Kidney (tissue), 14 donors: Measurements from ENCODE around the gene LIN37. TPM values are rescaled to one million over a fixed set of nuclear protein-coding genes. Genes with fewer than 3 reads are reported as not detected.

Experiments
- DNase-seq, 5 donors: peaks; one replicate each; pipeline ENCODE4 v3.0.0-alpha.2; 2013 to 2020
- FAIRE-seq: peaks from 2 replicates; lab custom pipeline; 2012; peaks lifted over from hg19 to GRCh38; lab: Jason Lieb, UNC
- H3K27ac ChIP-seq, 2 donors: one replicate each; pipeline ENCODE4 v1.7.0; 2013; ENCODE audit warnings: low read depth in 2 of 2, low read length in 2 of 2, inconsistent platforms in 1 of 2
- H3K27me3 ChIP-seq: one replicate; pipeline ENCODE4 v1.7.1; 2013; ENCODE audit warnings: low read length, inconsistent platforms; ENCODE audit not compliant: control insufficient read depth, insufficient read depth
- H3K36me3 ChIP-seq, 3 donors: one replicate each; pipeline versions ENCODE4 v1.7.0 to v1.7.1; 2013; ENCODE audit warnings: low read length in 3 of 3, control low read depth in 1 of 3, inconsistent platforms in 1 of 3; ENCODE audit not compliant: insufficient read depth in 3 of 3, control insufficient read depth in 2 of 3
- H3K4me1 ChIP-seq, 3 donors: one replicate each; pipeline versions ENCODE4 v1.7.0 to v1.7.1; 2013; ENCODE audit warnings: low read length in 3 of 3, inconsistent platforms in 1 of 3, low read depth in 1 of 3; ENCODE audit not compliant: control insufficient read depth in 2 of 3, insufficient read depth in 2 of 3
- H3K4me3 ChIP-seq, 3 donors: one replicate each; pipeline versions ENCODE4 v1.7.0 to v1.8.1; 2013; ENCODE audit warnings: low read length in 3 of 3, control low read depth in 1 of 3, inconsistent platforms in 1 of 3
- H3K9ac ChIP-seq, 3 donors: one replicate each; pipeline versions ENCODE4 v1.7.0 to v1.7.1; 2013; ENCODE audit warnings: low read length in 3 of 3, control low read depth in 1 of 3, inconsistent platforms in 1 of 3
- H3K9me3 ChIP-seq, 3 donors: one replicate each; pipeline versions ENCODE4 v1.7.0 to v1.7.1; 2013; ENCODE audit warnings: low read length in 3 of 3, control low read depth in 1 of 3, inconsistent platforms in 1 of 3; ENCODE audit not compliant: control insufficient read depth in 2 of 3, insufficient read depth in 1 of 3
- CTCF ChIP-seq: IDR thresholded peaks from 3 replicates; pipeline ENCODE4 v1.5.1; 2012; ENCODE audit warnings: mild to moderate bottlenecking, moderate library complexity, borderline replicate concordance; ENCODE audit not compliant: insufficient read depth; ENCODE audit errors: extremely low read depth
- intact Hi-C: fragments of 100-400 bp; cut with DNase I; formaldehyde crosslinking; loops from one replicate; pipeline ENCODE4 v1.11.1; 2022
- polyA plus RNA-seq: library from polyadenylated mRNA; stranded (reverse); fragments of 350-450 nt; fragmentation: Illumina TruSeq; extraction: RNeasy Lipid Tissue Mini Kit (QIAGEN cat#74804); gene quantifications from one replicate; pipeline ENCODE4 v1.2.3, GENCODE V29; 2014; ENCODE audit warnings: low read depth, low replicate concordance; ENCODE audit not compliant: insufficient read depth
- total RNA-seq: library from RNA; stranded (reverse); fragmentation: NEBNext Ultra II Directional; extraction: Animal tissue kit (Norgen Biotek cat#: 25700); gene quantifications from one replicate; pipeline ENCODE4 v1.2.1, GENCODE V29; 2021
- donor health status: control.
- donor health status: control.
- donor health status: control.
- donor health status: control.
- donor health status: control.
- donor health status: DM: yes; HTN: yes; CAD: no.
- donor health status: Normal renal cell carcinoma (clear cell type).

Gene LIN37
- total and polyA plus RNA-seq, 2 donors from 2014 or later, result 11.2 to 11.4 TPM

DNA sequence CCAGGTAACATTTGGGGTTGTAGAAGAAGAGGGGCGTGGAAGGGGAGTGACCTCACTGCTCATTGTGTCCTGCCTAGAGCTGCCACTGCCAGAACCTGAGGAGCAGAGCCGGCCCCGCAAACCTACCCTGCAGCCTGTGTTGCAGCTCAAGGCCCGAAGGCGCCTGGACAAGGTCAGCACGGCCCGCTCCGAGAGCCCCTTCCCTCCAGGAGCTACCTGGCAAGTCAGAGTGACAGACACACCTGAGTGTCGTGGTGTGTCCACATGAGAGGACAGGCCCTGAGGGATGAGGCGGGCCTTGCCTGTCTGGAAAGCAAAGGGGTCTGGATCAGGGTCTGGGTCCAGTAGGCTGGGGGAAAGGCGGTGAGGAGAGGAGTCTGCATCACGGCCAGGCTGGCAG lies 23.8 kb upstream of the LIN37 start:
- no peaks in the 10 kb centered on the region for H3K27me3 ChIP-seq
- no peak overlapping the region for H3K27ac ChIP-seq
- peaks cover 5 to 83% (median 51%) of the 10 kb centered on the region in 3 donors for H3K36me3 ChIP-seq
- H3K4me1 ChIP-seq, result peaks cover 0 to under 1% (median 0%) of the 10 kb centered on the region in 3 donors
- intact Hi-C loops, result no loop called here
- DNase-seq (peak in 1 of 5 donors; percentile 70), FAIRE-seq (no peak)
- no peak overlapping the region for H3K9ac ChIP-seq
- no peaks in the 10 kb centered on the region for H3K9me3 ChIP-seq
- no peak overlapping the region for H3K4me3 ChIP-seq
- TF ChIP-seq CTCF, result no peak

DNA sequence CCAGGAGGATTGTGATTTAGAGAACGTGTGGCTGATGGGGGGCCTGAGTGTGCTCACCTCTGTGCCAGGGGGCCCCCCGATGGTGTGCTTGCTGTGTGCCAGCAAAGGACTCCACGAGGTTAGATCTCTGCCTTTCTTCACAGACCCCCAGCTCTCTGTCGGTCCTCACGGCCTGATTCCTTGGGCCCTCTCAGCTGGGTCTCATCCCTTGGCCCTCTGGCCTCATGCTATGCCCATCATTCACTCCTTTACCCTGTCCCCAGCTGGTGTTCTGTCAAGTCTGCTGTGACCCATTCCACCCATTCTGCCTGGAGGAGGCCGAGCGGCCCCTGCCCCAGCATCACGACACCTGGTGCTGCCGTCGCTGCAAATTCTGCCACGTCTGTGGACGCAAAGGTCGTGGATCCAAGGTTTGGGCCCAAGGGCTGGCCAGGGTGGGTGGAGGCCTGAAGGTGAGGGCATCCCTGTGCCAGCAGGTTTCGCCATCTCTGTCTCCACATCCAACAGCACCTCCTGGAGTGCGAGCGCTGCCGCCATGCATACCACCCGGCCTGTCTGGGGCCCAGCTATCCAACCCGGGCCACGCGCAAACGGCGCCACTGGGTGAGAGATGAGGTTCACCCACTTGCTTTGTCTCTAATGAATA lies 23.0 kb upstream of the LIN37 start:
- no peak overlapping the region for H3K9ac ChIP-seq
- no peak for TF ChIP-seq CTCF
- H3K4me1 ChIP-seq, result no peaks in the 10 kb centered on the region
- peaks cover 5 to 87% (median 56%) of the 10 kb centered on the region in 3 donors for H3K36me3 ChIP-seq
- DNase-seq (no peak), FAIRE-seq (no peak)
- H3K27ac ChIP-seq, result no peak overlapping the region
- no peak overlapping the region for H3K4me3 ChIP-seq
- intact Hi-C loops, result no loop called here
- no peaks in the 10 kb centered on the region for H3K9me3 ChIP-seq
- no peaks in the 10 kb centered on the region for H3K27me3 ChIP-seq

DNA sequence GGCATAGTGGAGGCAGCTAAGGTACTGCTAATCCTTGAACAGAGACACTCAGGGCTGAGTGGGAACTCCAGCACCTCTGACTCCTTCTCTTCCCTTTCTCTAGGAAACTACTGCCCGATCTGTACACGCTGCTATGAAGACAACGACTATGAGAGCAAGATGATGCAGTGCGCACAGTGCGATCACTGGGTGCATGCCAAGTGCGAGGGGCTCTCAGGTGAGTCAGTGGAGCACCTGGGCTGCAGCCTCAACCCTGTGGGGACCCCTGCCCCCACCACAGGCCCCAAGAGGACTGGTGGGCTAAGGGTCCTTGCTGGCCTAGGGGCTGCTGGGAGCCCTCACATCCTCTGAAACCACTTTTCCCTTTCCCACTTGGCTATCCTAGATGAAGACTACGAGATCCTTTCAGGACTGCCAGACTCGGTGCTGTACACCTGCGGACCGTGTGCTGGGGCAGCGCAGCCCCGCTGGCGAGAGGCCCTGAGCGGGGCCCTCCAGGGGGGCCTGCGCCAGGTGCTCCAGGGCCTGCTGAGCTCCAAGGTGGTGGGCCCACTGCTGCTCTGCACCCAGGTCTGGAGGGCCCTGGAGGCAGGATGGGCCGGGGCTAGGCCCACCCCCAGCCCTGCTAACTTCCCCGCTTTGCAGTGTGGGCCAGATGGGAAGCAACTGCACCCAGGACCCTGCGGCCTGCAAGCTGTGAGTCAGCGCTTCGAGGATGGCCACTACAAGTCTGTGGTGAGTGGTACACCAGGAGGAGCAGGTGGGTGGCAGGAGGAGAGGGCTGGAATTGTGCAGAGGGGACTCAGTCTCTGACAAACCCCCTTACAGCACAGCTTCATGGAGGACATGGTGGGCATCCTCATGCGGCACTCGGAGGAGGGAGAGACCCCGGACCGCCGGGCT lies 21.1 kb upstream of the LIN37 start:
- Histone ChIP-seq H3K27me3 (no peaks in the 10 kb centered on the region), H3K36me3 (peaks cover 5 to 97% (median 61%) of the 10 kb centered on the region in 3 donors)
- intact Hi-C loops, result no loop called here

More for the DNA sequence above, 21.1 kb upstream of the LIN37 start:
- Histone ChIP-seq H3K4me1 (no peaks in the 10 kb centered on the region), H3K9ac (no peak overlapping the region), H3K4me3 (no peak overlapping the region), H3K9me3 (no peaks in the 10 kb centered on the region), H3K27ac (no peak overlapping the region)
- no peak for DNase-seq
- no peak for TF ChIP-seq CTCF
- FAIRE-seq, result no peak
